Stimulated activated CD4-positive, alpha-beta T cell treated with anti-CD3 and anti-CD28 coated beads, TNF-alpha, amount 100 ng/mL, for 1 hour (primary cell): ENCODE data around the gene ATP5F1C.

Experiments used
- DNase-seq, 3 donors: peaks; one replicate each; pipeline ENCODE4 v3.0.0-alpha.2; 2020; ENCODE audit warnings: low read depth in 3 of 3, low spot score in 1 of 3

ATP5F1C gene

GRCh38 chr10:7836571-7836970, 48.6 kb downstream of the ATP5F1C start:
- no peak for DNase-seq

GRCh38 chr10:7846591-7846990, 58.6 kb downstream of the ATP5F1C start:
- DNase-seq, result no peak

GRCh38 chr10:7853226-7853842, 65.4 kb downstream of the ATP5F1C start:
- no peak for DNase-seq

GRCh38 chr10:7853890-7854289, 65.9 kb downstream of the ATP5F1C start:
- no peak for DNase-seq

- no peak for DNase-seq
Observed at GRCh38 chr10:7855205-7855604, 67.2 kb downstream of the ATP5F1C start.

GRCh38 chr10:7856678-7857077, 68.7 kb downstream of the ATP5F1C start:
- no peak for DNase-seq

GRCh38 chr10:7857262-7857661, 69.3 kb downstream of the ATP5F1C start:
- no peak for DNase-seq
